NOMO-1 (cell line): ENCODE data around the gene MRPL36.
"Not testable (repeated sequence)": the region's sequence is repeated elsewhere in the genome, so short reads cannot be mapped to it uniquely, and the experiment has no call there.

Experiments used
- DNase-seq, 2 experiments: peaks; one replicate each; lab custom pipeline; 2025; ENCODE audit not compliant: unreplicated experiment in 2 of 2; lab: John Stamatoyannopoulos, UW

Gene MRPL36

DNA sequence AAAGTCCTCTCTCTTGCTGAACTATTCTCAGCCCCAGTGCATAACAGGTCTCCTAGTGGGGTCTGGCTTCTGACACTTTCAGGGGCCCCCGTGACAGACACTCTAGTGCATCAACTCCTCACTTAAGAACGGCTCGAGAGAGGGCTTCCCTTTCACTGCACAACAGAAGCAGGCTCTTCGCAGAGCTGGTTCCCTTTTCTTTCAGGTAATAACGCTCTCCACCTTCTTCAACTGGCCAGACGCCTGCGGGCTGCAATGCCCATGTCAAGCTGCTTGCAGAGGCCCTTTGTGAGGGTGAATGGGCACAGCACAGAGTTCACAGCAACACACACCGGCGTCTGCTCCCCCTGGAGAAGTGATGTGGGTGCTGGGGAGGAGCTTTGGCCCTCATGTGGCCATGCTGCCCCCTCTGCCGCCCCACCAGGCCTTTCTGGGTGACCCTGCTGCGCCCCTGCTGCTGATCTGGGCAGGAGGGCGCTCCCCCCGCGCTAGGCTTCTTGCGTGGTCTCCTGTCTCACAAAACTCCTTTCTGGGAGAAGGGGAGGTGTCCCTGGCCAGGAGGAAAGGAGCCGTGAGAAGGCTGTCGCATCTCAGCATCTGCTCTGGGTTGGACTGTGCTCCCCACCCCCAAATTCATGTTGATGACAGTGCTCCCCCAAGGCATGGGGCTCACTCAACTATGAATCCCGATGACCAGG, 2.4 kb downstream of the MRPL36 start:
- no peak for DNase-seq

DNA sequence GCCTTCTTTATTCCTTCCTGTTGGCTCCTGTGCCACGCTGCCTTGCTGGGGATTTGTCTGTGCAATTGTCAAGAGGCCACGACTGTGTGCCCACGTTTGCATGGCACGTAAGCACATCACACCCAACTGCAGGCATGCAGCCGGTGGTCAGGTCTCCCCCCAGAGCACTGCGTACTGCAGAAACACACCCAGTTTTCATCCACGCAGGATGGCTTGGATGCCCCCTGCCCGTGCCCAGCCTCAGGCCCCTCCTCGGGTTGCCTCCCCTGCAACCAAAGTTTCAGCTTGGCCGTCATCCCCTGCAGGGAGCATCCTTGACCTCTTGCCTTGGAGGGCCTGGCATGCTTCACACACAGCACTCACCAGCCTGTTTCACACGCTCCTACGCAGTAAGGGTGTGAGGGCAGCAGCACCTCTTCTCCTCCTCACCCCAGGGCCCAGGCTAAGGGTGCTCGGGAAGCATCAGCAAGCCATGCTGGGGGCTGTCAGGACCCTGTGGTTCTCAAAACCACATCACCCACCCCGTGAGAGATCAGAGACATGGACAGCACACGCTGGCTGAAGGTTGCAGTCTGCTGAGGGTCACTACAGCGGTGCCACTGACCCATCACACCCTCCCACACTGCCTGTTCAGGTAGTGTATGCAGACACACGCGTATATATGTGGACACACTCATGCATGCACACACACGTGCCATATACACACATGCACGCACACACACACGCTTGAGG, 3.1 kb downstream of the MRPL36 start:
- DNase-seq: no peak

DNA sequence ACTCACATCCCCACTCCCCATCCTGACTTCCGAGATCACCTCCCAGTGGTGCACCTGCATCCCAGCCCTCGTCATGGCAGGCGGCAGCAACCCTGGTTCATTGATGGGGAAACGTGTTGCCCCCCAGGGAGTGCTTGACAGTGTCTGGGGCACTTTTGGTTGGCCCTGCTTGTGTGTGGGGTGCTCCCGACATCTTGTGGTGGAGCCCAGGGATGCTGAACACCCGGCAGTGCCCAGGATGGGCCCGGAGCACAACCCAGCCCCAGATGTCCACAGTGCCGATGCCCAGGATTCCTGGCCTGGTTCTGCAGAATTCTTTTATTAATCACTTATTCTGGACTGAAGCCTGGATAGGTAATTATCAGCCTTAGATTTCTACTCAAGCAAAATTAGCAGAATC, 3.7 kb downstream of the MRPL36 start:
- DNase-seq: no peak

DNA sequence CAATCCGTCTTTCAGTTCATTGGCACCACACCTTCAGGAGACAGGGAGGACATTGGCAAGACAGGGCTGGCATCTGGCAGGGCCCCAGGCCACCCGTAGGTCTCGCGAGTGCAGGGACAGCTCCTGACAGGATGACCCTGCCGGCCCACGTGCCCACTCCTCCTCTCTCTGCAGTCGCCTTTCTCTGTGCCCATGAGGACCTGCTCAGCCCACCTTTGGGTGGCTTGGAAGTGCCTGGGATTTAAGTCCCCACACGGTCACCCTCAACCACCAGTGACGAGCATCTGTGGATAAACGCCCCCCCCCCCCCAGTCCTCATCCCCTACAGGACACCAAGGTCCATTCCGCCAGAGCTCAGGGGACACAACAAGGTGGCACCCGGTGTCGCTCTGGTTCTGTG, 4.1 kb downstream of the MRPL36 start:
- DNase-seq: no peak

DNA sequence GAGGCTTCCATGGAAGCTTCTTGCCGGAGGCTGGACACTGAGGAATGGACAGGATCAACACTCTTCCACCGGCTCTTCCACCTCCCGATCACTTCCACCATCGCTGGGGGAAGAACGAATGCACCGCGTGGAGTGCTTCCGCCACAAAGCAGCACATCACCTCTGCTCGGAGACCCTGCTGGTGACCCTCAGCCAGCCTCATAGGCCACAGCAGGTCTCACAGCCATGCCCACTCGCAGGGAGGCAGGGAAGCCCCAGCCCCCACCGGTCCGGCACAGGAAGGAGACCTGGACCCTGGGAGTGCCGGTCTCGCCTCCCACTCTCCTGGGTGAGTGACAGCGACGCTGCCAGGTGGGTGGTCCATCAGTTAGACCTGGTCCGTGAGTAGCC, 4.7 kb downstream of the MRPL36 start:
- DNase-seq: no peak

DNA sequence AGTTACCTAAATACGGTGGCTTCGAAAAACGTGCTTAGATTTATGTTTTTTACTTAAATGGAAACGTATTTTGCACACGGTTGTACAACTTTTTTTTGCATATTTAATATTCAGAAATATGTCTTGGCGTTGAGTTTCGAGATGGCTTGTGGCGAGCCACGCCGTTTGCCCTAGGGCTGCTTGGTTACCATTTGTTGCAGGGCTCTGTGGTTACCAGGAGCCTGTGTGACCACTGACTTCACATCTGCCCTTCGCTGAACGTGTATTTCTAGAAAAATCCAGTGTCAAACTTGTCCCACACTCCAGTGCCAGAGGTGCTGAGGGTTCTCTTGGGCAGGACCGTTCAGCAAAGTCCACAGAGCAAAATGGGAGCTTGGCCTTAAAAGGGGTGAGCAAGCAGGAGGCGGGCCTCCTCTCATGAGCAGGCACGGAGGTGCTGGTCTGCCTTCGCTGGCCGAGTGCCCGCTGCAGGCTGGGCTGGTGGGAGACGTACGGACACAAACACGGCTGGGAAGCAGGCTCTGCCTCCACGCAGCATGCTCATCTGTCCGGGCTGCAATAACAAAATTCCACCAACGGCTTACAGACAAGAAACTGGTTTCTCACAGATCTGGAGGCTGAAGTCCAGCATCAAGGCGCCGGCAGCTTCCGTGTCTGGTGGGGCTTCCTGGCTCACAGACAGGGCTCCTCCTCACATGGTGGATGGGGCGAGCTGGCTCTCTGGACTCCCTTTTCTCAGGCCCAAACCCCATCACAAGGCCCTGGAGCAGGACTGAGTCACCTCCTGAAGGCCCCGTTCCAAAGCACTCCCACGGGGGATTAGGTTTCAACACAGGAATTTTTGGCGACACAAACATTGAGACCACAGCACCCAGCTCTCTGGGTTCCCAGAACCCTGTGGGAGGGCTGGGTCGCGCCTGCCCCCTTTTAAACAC, 5.4 kb downstream of the MRPL36 start:
- no peak for DNase-seq

DNA sequence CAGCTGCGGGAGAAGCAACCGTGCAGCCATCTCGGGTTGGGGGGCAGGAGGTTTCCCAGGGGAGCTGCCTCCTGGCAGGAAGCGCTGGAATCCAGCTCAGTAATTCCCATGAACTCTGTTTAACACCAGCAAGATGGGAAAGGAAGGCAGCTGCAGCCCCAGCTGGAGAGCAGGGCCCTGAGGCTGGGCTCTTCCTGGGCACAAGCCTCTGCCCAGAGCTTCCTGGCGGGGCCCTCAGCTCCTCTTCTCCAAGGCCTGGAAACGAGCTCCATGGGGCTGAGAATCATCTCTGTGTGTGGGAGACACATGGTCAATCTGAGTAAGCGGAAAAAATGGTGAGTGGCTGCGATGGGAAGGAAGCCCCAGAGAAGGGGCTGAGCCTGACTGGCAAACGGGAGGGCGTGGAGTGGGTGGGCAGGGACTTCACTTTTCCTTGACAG, 6.3 kb downstream of the MRPL36 start:
- no peak for DNase-seq

DNA sequence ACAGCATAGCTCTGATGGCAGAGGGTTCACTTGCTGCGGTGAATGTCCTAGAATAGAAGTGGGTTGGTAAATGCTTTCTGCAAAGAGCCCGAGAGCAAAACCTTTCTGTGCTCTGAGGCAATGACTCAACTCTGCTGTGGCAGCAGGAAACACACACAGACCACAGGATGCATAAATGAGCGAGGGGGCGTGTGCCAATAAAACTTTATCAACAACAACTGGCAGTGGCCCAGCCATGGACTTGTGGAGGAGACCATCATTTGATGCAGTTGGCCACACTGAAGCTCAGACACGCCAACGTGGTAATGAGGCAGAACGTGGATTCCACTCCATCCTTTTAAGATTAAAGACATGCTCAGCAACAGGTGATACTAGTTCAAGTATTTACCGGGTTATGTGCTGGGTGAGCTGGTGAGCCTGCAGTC, 6.8 kb downstream of the MRPL36 start:
- peak; percentile 66 to 75 for DNase-seq

DNA sequence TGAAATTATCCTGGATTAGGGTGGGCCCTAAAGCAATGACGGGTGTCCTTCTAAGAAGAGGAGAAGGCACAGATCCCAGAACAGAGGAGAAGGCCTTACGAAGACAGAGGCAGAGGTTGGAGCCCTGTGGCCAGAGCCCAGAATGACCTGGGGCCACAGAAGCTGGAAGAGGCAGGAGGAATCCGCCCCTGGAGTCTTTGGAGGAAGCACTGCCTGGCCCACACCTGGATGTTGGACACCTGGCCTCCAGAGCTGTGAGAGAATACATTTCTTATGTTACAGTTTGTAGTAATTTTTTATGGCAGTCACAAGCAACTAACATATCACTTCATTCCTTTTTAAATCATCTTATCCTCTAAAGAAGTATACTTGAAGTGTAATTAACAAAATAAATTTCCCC, 8.5 kb downstream of the MRPL36 start:
- DNase-seq: no peak

DNA sequence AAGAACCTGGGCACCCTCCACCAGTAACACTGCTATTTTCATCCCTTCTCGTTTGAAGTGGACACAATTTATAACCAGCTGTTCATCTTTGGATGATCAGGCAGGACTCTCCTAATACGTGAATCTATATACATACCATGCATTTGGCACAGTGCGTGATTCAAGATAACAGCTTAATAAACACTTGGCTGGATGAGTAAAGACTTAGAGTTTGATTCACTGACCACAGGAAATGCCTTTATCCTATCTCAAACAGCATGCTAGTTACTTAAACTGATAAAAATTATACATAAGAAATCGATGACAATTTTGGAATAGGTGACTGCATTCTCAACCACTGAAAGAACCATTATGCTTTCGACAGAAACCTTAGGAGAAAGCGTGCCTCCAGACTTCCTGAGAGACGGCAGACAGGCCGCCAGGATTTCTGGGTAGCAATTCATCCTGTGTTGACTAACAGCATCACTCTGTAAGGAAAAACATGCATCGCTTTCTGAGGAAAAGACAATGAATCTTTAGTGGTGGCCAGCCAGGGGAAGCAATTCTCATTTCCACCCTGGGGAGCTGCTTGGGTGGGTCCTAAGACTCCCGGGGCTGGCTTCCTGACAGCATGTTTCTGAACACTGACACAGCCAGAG, 9.7 kb downstream of the MRPL36 start:
- no peak for DNase-seq

DNA sequence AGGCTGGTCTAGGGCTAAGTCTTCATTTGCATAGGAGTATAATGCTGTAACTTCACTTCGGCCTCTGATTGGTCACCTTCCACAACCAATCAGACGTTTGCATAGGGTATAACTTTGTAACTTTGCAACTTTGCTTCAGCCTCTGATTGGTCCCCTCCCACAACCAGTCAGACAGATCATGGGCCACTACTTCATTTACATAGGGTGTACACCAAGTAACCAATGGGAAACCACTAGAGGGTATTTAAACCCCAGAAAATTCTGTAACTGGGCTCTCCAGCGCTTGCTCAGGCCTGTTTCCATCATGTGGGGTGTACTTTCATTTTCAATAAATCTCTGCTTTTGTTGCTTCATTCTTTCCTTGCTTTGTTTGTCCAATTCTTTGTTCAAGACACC, 10.2 kb downstream of the MRPL36 start:
- DNase-seq: not testable (repeated sequence)

DNA sequence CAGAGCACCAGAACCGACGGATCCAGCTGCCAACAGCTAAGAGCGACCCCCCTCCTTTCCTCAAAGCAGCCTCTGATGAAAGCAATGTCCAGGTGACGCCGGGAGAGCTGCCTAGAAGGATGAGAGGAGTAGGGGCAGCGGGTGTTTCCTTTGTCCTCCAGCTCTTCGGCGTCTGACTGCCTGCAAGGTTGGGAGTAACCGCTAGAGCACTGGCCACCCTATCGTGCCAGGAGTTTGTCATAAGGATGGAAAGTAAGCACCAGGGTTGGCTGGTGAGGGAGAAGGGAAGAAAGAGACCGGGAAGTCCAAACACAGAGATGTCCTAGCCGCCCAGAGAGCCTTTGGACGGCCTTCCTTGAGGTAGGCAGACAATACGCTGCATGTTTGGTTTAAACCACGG, 10.8 kb downstream of the MRPL36 start:
- no peak for DNase-seq

DNA sequence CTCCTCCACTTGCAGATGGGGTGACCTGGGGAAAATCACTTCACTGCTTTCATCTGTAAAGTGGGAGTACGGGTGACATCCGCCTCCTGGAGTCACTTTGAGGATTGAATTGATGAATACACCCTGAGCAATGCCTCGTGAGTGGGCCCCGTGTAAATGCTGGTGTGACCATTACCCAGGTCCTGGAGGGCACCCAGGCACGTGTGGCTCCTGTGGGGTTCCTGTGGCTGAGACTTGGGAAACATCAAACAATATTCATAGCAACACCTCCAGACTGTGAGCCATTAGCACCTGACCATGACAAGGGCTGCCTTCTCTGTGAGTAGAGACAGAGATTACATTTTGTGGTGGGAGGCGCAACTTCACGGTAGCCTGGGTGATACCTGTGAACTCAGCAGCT, 11.4 kb downstream of the MRPL36 start:
- DNase-seq: no peak

DNA sequence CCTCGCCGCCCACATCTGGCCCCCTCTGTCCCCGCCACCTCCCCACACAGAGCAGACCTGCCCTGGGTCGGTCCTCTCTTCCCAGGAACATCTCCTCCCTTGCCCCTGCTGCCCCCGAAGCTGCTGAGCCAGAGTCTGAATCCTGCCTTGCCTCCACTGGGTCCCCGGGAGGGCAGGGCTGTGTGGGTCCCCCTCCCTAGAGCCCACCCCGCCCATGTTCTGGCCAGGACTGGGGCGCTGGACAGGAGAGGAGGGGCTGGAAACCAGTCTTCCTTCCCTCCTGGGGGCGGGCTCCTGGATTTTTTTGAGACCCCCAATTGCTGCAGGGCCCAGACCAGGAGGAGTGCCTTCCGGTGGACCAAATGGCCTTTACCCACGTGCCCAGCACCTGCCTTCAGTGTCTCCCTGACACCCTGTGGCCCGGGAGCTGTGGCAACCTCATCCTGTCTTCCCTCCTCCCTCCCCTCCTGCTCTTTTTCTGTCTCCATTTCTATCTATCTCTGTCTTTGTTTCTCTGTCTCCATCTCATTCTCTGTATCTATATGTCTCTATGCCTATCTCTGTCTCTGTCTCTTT, 12.1 kb downstream of the MRPL36 start:
- no peak for DNase-seq

DNA sequence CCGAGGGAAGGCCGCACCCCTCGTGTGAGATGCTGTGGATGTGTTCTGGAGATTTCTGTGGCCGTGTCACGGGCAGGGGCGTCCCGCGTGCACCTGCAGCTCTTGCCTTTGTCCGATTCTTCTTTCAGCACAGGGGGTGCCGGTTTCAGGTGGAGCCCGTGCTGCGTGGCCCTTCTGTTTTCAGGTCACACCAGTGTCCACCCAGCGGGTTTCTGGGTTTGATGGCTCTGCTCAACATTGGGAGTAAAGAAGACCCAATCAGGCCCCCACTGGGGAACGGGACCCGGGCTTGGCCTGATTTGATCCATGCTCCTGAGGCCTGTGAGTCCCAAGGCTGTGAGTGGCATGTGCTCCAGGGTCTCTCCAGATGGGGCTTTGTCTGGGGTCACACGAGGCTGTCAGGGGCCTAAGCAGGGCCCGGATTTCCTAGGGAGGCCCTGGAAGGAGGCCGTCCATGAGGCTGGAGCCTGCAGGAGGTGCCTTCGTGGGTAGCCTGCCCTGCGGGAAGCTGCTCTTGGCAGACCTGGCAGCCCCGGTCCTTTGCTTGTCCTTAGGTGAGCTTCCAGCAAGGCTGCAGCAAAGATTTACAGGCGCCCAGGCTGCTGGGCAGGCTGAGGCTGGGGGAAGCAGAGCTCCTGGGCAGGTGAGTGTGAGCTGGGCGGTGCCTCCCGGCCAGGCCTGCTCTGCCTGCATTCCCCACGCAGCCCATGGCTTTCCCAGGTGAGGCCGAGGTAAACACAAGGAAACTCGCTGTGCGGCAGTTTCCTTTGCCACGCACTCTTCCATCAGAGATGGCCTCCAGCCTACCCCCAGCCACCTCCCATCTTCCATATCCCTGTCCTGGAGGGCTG, 12.8 kb downstream of the MRPL36 start:
- DNase-seq: no peak

DNA sequence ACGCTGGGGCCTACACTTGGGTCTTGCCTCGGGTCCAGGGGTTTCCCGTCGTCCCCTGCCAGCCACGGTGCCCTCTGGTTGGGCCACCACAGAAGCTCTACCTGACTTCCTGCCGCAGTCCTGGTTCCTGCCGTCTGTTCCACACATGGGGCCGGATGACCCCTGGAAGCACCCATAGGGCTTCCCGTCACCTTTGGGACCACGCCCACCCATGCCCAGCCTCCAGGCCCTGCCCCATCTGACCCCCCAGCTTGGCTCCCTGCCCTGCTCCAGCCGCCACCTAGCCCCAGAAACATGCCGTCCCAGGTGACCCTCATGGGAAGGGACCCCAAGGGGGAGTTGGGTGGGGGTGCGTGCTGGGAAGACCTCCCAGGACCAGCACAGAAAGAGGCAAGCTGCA, 13.7 kb downstream of the MRPL36 start:
- no peak for DNase-seq

DNA sequence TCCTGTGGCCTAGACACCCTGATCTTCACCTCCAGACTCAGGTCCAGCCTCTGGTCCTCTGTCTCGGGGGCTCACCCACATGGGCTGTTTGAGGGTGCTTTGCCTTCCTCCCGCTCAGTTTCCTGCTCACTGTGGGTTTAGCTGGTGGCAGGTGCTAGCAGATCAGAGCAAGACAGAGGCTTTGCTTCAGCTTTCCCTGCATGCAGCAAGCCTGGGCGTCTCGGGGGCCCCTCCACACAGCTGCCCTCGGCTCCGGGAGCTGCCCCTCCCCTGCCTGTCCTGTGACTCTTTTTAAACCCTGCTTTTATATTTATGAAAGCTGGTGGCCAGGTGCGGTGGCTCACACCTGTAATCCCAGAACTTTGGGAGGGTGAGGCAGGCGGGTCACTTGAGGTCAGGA, 14.6 kb downstream of the MRPL36 start:
- DNase-seq: no peak

DNA sequence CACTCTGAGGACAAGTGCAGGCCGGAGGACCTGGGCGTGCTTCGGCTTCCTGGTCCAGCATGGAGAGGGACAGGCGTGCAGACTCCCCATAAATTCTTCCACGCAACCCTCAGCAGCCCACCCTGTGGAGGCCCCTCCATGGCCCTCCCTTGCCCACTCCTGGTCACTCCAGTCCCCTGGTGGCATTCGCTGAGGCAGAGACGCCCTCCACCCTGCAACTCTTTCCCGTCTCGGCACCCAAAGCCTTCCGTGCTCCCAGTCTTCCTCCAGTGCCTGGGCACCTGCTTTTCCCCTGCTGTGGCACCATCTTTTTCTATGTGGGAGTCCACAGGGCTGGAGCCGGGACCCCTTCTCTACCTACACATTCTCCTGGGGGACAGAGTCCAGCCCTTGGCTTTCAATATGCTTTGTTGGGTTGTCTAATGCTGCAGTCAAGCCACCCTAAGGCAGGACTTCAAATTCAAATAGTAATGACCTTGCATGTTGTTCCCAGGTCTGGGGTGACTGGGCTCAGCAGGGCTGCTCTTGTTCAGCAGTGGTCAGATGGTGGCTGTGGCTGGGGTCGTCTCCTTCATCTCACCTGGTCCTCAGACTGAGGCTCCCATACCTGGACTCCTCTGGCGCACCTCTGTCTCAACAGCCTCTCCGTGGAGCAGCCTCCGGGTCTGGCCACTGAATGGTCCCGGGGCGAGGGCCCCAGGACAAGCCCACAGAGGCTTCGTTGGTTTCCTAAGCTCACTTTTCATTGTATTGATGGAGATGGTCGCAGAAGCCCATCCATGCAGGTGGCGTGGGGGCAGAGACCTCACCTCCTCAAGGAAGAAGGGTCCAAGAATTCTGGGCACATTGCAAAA, 15.2 kb downstream of the MRPL36 start:
- no peak for DNase-seq

DNA sequence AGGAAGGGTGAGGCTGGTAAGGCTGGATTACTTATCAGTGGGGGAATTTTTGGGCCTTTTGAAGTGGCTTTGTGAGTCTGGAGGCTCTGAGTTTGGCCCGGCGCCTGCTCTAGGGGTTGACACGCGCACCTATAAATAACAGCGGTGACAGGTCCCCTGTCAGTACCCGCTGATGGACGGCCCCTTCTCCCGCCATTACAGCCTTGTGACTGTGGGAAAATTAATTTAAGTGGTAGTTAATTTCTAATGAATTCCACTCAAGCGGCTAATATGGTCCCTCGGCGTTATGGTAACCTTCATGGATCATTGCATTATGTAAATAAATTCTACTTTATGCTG, 16.5 kb downstream of the MRPL36 start:
- DNase-seq: no peak
